HepG2 (cell line): ENCODE results near the gene PADI6. TPM values are rescaled to one million over a fixed set of nuclear protein-coding genes. Genes with fewer than 3 reads are reported as not detected.

Experiments used
- ATAC-seq: fragments of 200-7000 bp; cut with Tn5 transposase; 3 replicates; pipeline ENCODE4 v1.9.1; 2020; ENCODE audit warnings: mild to moderate bottlenecking, moderate library complexity
- BruUV-seq: library from RNA; stranded (reverse); fragments of 400-500 nt; replicated peaks from 2 replicates; lab custom pipeline; 2021; lab: Mats Ljungman, UMichigan
- CTCF ChIA-PET: fragments of 300-600 bp; formaldehyde crosslinking; extraction: SDS; loops from one replicate; lab custom pipeline; 2021; ENCODE audit warnings: low total read pairs, inconsistent platforms, low intra/inter-chr PET ratio; lab: Yijun Ruan, JAX
- POLR2A ChIA-PET: fragments of 350-600 bp; sonication (Branson Sonifier 250); formaldehyde crosslinking; loops from one replicate; lab custom pipeline; 2020; ENCODE audit warnings: antibody characterized with exemption, inconsistent platforms; lab: Yijun Ruan, JAX
- DNase-seq: peaks from one replicate; pipeline ENCODE4 v3.0.0-alpha.2; 2015; ENCODE audit warnings: low spot score
- FAIRE-seq: peaks from 3 replicates; lab custom pipeline; 2011; peaks lifted over from hg19 to GRCh38; lab: Jason Lieb, UNC
- H2AFZ ChIP-seq: one replicate; pipeline ENCODE4 v1.6.1; 2011; ENCODE audit warnings: low read length, inconsistent platforms
- H3K27ac ChIP-seq: fragments of 300-600 bp; 3 replicates; pipeline ENCODE4 v1.8.0; 2011; ENCODE audit warnings: mixed run types, mild to moderate bottlenecking, mixed read lengths, low read length, inconsistent platforms; ENCODE audit not compliant: insufficient read depth; ENCODE audit errors: extremely low read length
- H3K27me3 ChIP-seq, 2 experiments: fragments of 200-600 bp in 1 of 2; 2 replicates in 1 of 2; 3 replicates in 1 of 2; pipeline versions ENCODE4 v1.6.0 to v1.8.0; 2011; ENCODE audit warnings: low read length in 2 of 2, mild to moderate bottlenecking in 2 of 2, moderate library complexity in 2 of 2, inconsistent platforms in 1 of 2; ENCODE audit not compliant: insufficient read depth in 2 of 2, control insufficient read depth in 1 of 2
- H3K36me3 ChIP-seq, 2 experiments: fragments of 200-600 bp in 1 of 2; replicated peaks in 1 of 2; 2 replicates in 1 of 2; 3 replicates in 1 of 2; pipeline versions ENCODE4 v1.5.1 to v1.8.0; 2011; ENCODE audit warnings: low read length in 2 of 2, inconsistent platforms in 1 of 2; ENCODE audit not compliant: insufficient read depth in 2 of 2, control insufficient read depth in 1 of 2
- H3K4me1 ChIP-seq: 2 replicates; pipeline ENCODE4 v1.5.1; 2012; ENCODE audit warnings: low read length, inconsistent platforms; ENCODE audit not compliant: insufficient read depth
- H3K4me2 ChIP-seq: 2 replicates; pipeline ENCODE4 v1.6.0; 2011; ENCODE audit warnings: low read depth, low read length, inconsistent platforms
- H3K4me3 ChIP-seq, 3 experiments: fragments of 200-600 bp in 1 of 3; sonication (generic), shearing (Covaris generic) in 1 of 3; replicated peaks in 1 of 3; 2 replicates each; pipeline ENCODE4 v1.5.1; 2011 to 2016; ENCODE audit warnings: low read length in 3 of 3, inconsistent platforms in 2 of 3, low read depth in 2 of 3, mild to moderate bottlenecking in 2 of 3, control low read depth in 1 of 3, mixed read lengths in 1 of 3; ENCODE audit not compliant: insufficient read depth in 1 of 3
- H3K79me2 ChIP-seq: one replicate; pipeline ENCODE4 v1.6.1; 2011; ENCODE audit warnings: low read length, inconsistent platforms; ENCODE audit not compliant: insufficient read depth
- H3K9ac ChIP-seq: 2 replicates; pipeline ENCODE4 v1.6.0; 2011; ENCODE audit warnings: mild to moderate bottlenecking, low read depth, low read length, inconsistent platforms; ENCODE audit not compliant: insufficient read depth
- H3K9me3 ChIP-seq: 2 replicates; pipeline ENCODE4 v1.5.1; 2012; ENCODE audit warnings: mild to moderate bottlenecking, low read length
- H4K20me1 ChIP-seq: 2 replicates; pipeline ENCODE4 v1.6.0; 2011; ENCODE audit warnings: inconsistent platforms, mild to moderate bottlenecking, low read length, moderate library complexity; ENCODE audit not compliant: insufficient read depth
- DNMT1 ChIP-seq: sonication (generic); formaldehyde crosslinking; IDR thresholded peaks from 2 replicates; pipeline ENCODE4 v1.5.1; 2020; ENCODE audit warnings: mild to moderate bottlenecking, missing genetic modification reagents
- HCFC1 ChIP-seq: fragments of 150-350 bp; IDR thresholded peaks from 2 replicates; pipeline ENCODE4 v1.6.1; 2014; ENCODE audit warnings: low read depth, low read length
- HNF4G ChIP-seq, 2 experiments: sonication (generic) in 1 of 2; formaldehyde crosslinking in 1 of 2; IDR thresholded peaks; 2 replicates each; pipeline versions ENCODE4 v1.4.0 to v1.6.1; 2011 to 2020; ENCODE audit warnings: borderline replicate concordance in 2 of 2, low read depth in 2 of 2, mild to moderate bottlenecking in 2 of 2, low read length in 1 of 2, missing genetic modification reagents in 1 of 2, moderate library complexity in 1 of 2
- MZF1 ChIP-seq: sonication (generic); formaldehyde crosslinking; IDR thresholded peaks from 2 replicates; pipeline ENCODE4 v1.8.1; 2023; ENCODE audit warnings: mild to moderate bottlenecking, missing genetic modification reagents, borderline replicate concordance
- NCOA5 ChIP-seq: sonication (generic); formaldehyde crosslinking; IDR thresholded peaks from 2 replicates; pipeline ENCODE4 v1.4.0; 2020; ENCODE audit warnings: missing genetic modification reagents
- NONO ChIP-seq, 2 experiments: fragments of 450-650 bp in 1 of 2; sonication (generic) in 1 of 2; formaldehyde crosslinking in 1 of 2; IDR thresholded peaks in 1 of 2; conservative IDR thresholded peaks in 1 of 2; 2 replicates each; pipeline versions ENCODE4 v1.6.1 to v1.8.0; 2017 to 2022; ENCODE audit warnings: mild to moderate bottlenecking in 1 of 2, missing genetic modification reagents in 1 of 2, moderate library complexity in 1 of 2
- SNAPC5 ChIP-seq: sonication (generic); formaldehyde crosslinking; IDR thresholded peaks from 2 replicates; pipeline ENCODE4 v1.8.1; 2023; ENCODE audit warnings: mild to moderate bottlenecking, missing genetic modification reagents, borderline replicate concordance
- ZNF619 ChIP-seq: sonication (generic); formaldehyde crosslinking; IDR thresholded peaks from 2 replicates; pipeline ENCODE4 v1.4.0; 2020; ENCODE audit warnings: mild to moderate bottlenecking, missing genetic modification reagents
- ZNF704 ChIP-seq: sonication (generic); formaldehyde crosslinking; IDR thresholded peaks from 2 replicates; pipeline ENCODE4 v1.8.1; 2023; ENCODE audit warnings: mild to moderate bottlenecking, inconsistent platforms, moderate library complexity, missing genetic modification reagents, borderline replicate concordance
- WGBS: methylation state at CpG from one replicate; pipeline ENCODE4 v1.1.6; 2017; ENCODE audit warnings: low lambda C conversion rate; 5-methylcytosine and 5-hydroxymethylcytosine counted together
- in situ Hi-C: cut with HindIII; loops from 2 replicates; pipeline ENCODE4 v1.10.0; 2017; ENCODE audit warnings: low pct_unique_long_range_greater_than_20kb; ENCODE audit not compliant: extremely low pct_ligation_motif_present
- intact Hi-C: fragments of 100-400 bp; cut with micrococcal nuclease; formaldehyde crosslinking; loops from one replicate; pipeline ENCODE4 v1.10.0; 2022; ENCODE audit not compliant: unreplicated experiment
- polyA plus RNA-seq, 8 experiments: library from polyadenylated mRNA; depleted of rRNA in 3 of 8; stranded (reverse) in 7 of 8; unstranded in 1 of 8; fragments of >200 nt; fragmentation: Illumina TruSeq in 4 of 8; extraction: Trizol in 4 of 8; gene quantifications; 2 replicates each; pipeline versions ENCODE4 v1.2.1 to v1.2.3, GENCODE V29; 2011 to 2016; ENCODE audit warnings: low read depth in 4 of 8, missing spikeins in 1 of 8, mixed read lengths in 1 of 8; ENCODE audit not compliant: insufficient read depth in 1 of 8
- total RNA-seq, 5 experiments: library from RNA; depleted of rRNA; stranded (reverse); fragments of >200 nt; fragmentation: Illumina TruSeq; extraction: Trizol; gene quantifications; 2 replicates each; pipeline ENCODE4 v1.2.3, GENCODE V29; 2016; ENCODE audit warnings: low read depth in 1 of 5
- TF ChIP-seq, protein P1 (sequence below): sonication (generic); formaldehyde crosslinking; IDR thresholded peaks from 2 replicates; pipeline ENCODE4 v1.9.0; 2022; ENCODE audit warnings: low read depth, missing genetic modification reagents
- TF ChIP-seq, protein P2 (sequence below): sonication (generic); formaldehyde crosslinking; IDR thresholded peaks from 2 replicates; pipeline ENCODE4 v1.9.0; 2021; ENCODE audit warnings: missing genetic modification reagents, borderline replicate concordance
- TF ChIP-seq, protein P3 (sequence below): sonication (generic); formaldehyde crosslinking; IDR thresholded peaks from 2 replicates; pipeline ENCODE4 v1.4.0; 2020; ENCODE audit warnings: missing genetic modification reagents, mild to moderate bottlenecking, borderline replicate concordance

Gene PADI6
- total and polyA plus RNA-seq, 2 of the 13 experiments (the other 11 are each of a cell fraction or from before 2014, with no cell fraction given): not detected

DNA sequence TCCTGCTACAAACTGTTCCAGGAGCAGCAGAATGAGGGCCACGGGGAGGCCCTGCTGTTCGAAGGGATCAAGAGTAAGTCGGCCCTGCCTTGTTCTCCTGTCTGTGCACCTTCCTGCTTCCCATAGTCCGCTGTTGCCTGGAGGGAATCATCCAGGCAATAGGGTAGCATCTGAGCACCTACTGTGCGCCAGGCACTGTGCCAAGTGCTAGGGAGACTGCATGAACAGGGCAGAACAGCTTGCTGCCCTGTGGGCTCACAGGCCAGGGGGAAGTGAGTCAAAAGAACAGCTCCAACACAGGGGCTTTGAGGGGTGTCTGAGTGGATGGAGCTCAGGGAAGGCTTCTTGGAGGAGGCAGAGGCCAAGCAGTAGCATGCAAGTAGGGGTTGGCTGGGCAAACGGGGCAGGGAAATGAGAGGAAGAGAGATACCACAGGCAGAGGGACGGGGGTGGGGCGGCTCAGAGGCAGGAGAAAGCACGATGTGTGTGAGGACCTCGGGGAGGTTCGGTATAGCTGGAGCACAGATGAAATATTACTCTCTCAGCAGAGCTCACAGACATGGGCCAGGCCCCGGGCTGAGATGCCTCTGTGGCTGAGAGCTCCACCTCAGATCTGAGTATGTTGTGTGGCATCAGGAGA is 15.5 kb upstream of the PADI6 start:
- intact Hi-C loops (no loop called here), in situ Hi-C loops (no loop called here)
- no peak for FAIRE-seq
- TF ChIP-seq MZF1 (CRISPR knock-in tag): no peak
- TF ChIP-seq, protein P1, sequence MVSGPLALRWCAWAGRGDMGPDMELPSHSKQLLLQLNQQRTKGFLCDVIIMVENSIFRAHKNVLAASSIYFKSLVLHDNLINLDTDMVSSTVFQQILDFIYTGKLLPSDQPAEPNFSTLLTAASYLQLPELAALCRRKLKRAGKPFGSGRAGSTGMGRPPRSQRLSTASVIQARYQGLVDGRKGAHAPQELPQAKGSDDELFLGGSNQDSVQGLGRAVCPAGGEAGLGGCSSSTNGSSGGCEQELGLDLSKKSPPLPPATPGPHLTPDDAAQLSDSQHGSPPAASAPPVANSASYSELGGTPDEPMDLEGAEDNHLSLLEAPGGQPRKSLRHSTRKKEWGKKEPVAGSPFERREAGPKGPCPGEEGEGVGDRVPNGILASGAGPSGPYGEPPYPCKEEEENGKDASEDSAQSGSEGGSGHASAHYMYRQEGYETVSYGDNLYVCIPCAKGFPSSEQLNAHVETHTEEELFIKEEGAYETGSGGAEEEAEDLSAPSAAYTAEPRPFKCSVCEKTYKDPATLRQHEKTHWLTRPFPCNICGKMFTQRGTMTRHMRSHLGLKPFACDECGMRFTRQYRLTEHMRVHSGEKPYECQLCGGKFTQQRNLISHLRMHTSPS (CRISPR knock-in tag): no peak
- no peak for TF ChIP-seq NCOA5 (CRISPR knock-in tag)
- no peak for TF ChIP-seq HNF4G (IDR thresholded peaks at IDR 0.05; ENCODE audit: borderline replicate concordance, low read depth, low read length)
- no peak for TF ChIP-seq HNF4G (CRISPR knock-in tag; IDR thresholded peaks at IDR 0.05; ENCODE audit: borderline replicate concordance, low read depth)
- TF ChIP-seq HCFC1: no peak
- TF ChIP-seq, protein P2, sequence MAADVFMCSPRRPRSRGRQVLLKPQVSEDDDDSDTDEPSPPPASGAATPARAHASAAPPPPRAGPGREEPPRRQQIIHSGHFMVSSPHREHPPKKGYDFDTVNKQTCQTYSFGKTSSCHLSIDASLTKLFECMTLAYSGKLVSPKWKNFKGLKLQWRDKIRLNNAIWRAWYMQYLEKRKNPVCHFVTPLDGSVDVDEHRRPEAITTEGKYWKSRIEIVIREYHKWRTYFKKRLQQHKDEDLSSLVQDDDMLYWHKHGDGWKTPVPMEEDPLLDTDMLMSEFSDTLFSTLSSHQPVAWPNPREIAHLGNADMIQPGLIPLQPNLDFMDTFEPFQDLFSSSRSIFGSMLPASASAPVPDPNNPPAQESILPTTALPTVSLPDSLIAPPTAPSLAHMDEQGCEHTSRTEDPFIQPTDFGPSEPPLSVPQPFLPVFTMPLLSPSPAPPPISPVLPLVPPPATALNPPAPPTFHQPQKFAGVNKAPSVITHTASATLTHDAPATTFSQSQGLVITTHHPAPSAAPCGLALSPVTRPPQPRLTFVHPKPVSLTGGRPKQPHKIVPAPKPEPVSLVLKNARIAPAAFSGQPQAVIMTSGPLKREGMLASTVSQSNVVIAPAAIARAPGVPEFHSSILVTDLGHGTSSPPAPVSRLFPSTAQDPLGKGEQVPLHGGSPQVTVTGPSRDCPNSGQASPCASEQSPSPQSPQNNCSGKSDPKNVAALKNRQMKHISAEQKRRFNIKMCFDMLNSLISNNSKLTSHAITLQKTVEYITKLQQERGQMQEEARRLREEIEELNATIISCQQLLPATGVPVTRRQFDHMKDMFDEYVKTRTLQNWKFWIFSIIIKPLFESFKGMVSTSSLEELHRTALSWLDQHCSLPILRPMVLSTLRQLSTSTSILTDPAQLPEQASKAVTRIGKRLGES: no peak
- no peak for TF ChIP-seq ZNF704 (CRISPR knock-in tag)
- no peak for TF ChIP-seq NONO (IDR thresholded peaks at IDR 0.05)
- TF ChIP-seq NONO (CRISPR knock-in tag; conservative IDR thresholded peaks at IDR 0.05): no peak
- TF ChIP-seq ZNF619 (CRISPR knock-in tag): no peak
- TF ChIP-seq, protein P3, sequence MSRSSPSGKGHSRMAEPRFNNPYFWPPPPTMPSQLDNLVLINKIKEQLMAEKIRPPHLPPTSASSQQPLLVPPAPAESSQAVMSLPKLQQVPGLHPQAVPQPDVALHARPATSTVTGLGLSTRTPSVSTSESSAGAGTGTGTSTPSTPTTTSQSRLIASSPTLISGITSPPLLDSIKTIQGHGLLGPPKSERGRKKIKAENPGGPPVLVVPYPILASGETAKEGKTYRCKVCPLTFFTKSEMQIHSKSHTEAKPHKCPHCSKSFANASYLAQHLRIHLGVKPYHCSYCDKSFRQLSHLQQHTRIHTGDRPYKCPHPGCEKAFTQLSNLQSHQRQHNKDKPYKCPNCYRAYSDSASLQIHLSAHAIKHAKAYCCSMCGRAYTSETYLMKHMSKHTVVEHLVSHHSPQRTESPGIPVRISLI (CRISPR knock-in tag): no peak
- no peak for TF ChIP-seq SNAPC5 (CRISPR knock-in tag)
- TF ChIP-seq DNMT1: no peak

More for the DNA sequence above, 15.5 kb upstream of the PADI6 start:
- Histone ChIP-seq H4K20me1 (0 out of 2 replicates have a peak, but pooled peaks cover 4% of the 10 kb centered on the region), H3K27ac (no peak overlapping the region), H3K4me1 (no peaks in the 10 kb centered on the region), H3K36me3 (no peaks in the 10 kb centered on the region), H3K9ac (no peak overlapping the region), H3K27me3 (peaks cover 2 to 25% of the 10 kb centered on the region in 2 experiments; a peak in 3 of 5 replicates), H3K9me3 (no peaks in the 10 kb centered on the region), H3K4me2 (no peak overlapping the region), H3K4me3 (no peak overlapping the region), H2AFZ (no peak overlapping the region), H3K79me2 (no peaks in the 10 kb centered on the region)
- ChIA-PET CTCF (no interaction called here), POLR2A (no interaction called here)
- ATAC-seq (no peak), DNase-seq (no peak)
- WGBS: 31% methylated on average over 11 of the region's 12 CpGs
- no TSS peak for BruUV-seq
